HepG2 (cell line): ENCODE measurements around the gene CYP17A1. TPM values are rescaled to one million over a fixed set of nuclear protein-coding genes. Genes with fewer than 3 reads are reported as not detected.

Experiments used
- ATAC-seq: fragments of 200-7000 bp; cut with Tn5 transposase; 3 replicates; pipeline ENCODE4 v1.9.1; 2020; ENCODE audit warnings: mild to moderate bottlenecking, moderate library complexity
- BruUV-seq: library from RNA; stranded (reverse); fragments of 400-500 nt; replicated peaks from 2 replicates; lab custom pipeline; 2021; lab: Mats Ljungman, UMichigan
- CTCF ChIA-PET: fragments of 300-600 bp; formaldehyde crosslinking; extraction: SDS; loops from one replicate; lab custom pipeline; 2021; ENCODE audit warnings: low total read pairs, inconsistent platforms, low intra/inter-chr PET ratio; lab: Yijun Ruan, JAX
- POLR2A ChIA-PET: fragments of 350-600 bp; sonication (Branson Sonifier 250); formaldehyde crosslinking; loops from one replicate; lab custom pipeline; 2020; ENCODE audit warnings: antibody characterized with exemption, inconsistent platforms; lab: Yijun Ruan, JAX
- DNase-seq: peaks from one replicate; pipeline ENCODE4 v3.0.0-alpha.2; 2015; ENCODE audit warnings: low spot score
- FAIRE-seq: peaks from 3 replicates; lab custom pipeline; 2011; peaks lifted over from hg19 to GRCh38; lab: Jason Lieb, UNC
- H2AFZ ChIP-seq: one replicate; pipeline ENCODE4 v1.6.1; 2011; ENCODE audit warnings: low read length, inconsistent platforms
- H3K27ac ChIP-seq: fragments of 300-600 bp; 3 replicates; pipeline ENCODE4 v1.8.0; 2011; ENCODE audit warnings: mixed run types, mild to moderate bottlenecking, mixed read lengths, low read length, inconsistent platforms; ENCODE audit not compliant: insufficient read depth; ENCODE audit errors: extremely low read length
- H3K27me3 ChIP-seq, 2 experiments: fragments of 200-600 bp in 1 of 2; 2 replicates in 1 of 2; 3 replicates in 1 of 2; pipeline versions ENCODE4 v1.6.0 to v1.8.0; 2011; ENCODE audit warnings: low read length in 2 of 2, mild to moderate bottlenecking in 2 of 2, moderate library complexity in 2 of 2, inconsistent platforms in 1 of 2; ENCODE audit not compliant: insufficient read depth in 2 of 2, control insufficient read depth in 1 of 2
- H3K36me3 ChIP-seq, 2 experiments: fragments of 200-600 bp in 1 of 2; replicated peaks in 1 of 2; 2 replicates in 1 of 2; 3 replicates in 1 of 2; pipeline versions ENCODE4 v1.5.1 to v1.8.0; 2011; ENCODE audit warnings: low read length in 2 of 2, inconsistent platforms in 1 of 2; ENCODE audit not compliant: insufficient read depth in 2 of 2, control insufficient read depth in 1 of 2
- H3K4me1 ChIP-seq: 2 replicates; pipeline ENCODE4 v1.5.1; 2012; ENCODE audit warnings: low read length, inconsistent platforms; ENCODE audit not compliant: insufficient read depth
- H3K4me2 ChIP-seq: 2 replicates; pipeline ENCODE4 v1.6.0; 2011; ENCODE audit warnings: low read depth, low read length, inconsistent platforms
- H3K4me3 ChIP-seq, 3 experiments: fragments of 200-600 bp in 1 of 3; sonication (generic), shearing (Covaris generic) in 1 of 3; replicated peaks in 1 of 3; 2 replicates each; pipeline ENCODE4 v1.5.1; 2011 to 2016; ENCODE audit warnings: low read length in 3 of 3, inconsistent platforms in 2 of 3, low read depth in 2 of 3, mild to moderate bottlenecking in 2 of 3, control low read depth in 1 of 3, mixed read lengths in 1 of 3; ENCODE audit not compliant: insufficient read depth in 1 of 3
- H3K79me2 ChIP-seq: one replicate; pipeline ENCODE4 v1.6.1; 2011; ENCODE audit warnings: low read length, inconsistent platforms; ENCODE audit not compliant: insufficient read depth
- H3K9ac ChIP-seq: 2 replicates; pipeline ENCODE4 v1.6.0; 2011; ENCODE audit warnings: mild to moderate bottlenecking, low read depth, low read length, inconsistent platforms; ENCODE audit not compliant: insufficient read depth
- H3K9me3 ChIP-seq: 2 replicates; pipeline ENCODE4 v1.5.1; 2012; ENCODE audit warnings: mild to moderate bottlenecking, low read length
- H4K20me1 ChIP-seq: 2 replicates; pipeline ENCODE4 v1.6.0; 2011; ENCODE audit warnings: inconsistent platforms, mild to moderate bottlenecking, low read length, moderate library complexity; ENCODE audit not compliant: insufficient read depth
- BRF2 ChIP-seq: sonication (generic); formaldehyde crosslinking; IDR thresholded peaks from 2 replicates; pipeline ENCODE4 v1.8.1; 2022; ENCODE audit warnings: mild to moderate bottlenecking, missing genetic modification reagents
- CBFB ChIP-seq: sonication (generic); formaldehyde crosslinking; IDR thresholded peaks from 2 replicates; pipeline ENCODE4 v1.4.0; 2020; ENCODE audit warnings: missing genetic modification reagents
- JARID2 ChIP-seq: sonication (generic); formaldehyde crosslinking; IDR thresholded peaks from 2 replicates; pipeline ENCODE4 v1.8.1; 2023; ENCODE audit warnings: missing genetic modification reagents, inconsistent platforms; ENCODE audit not compliant: insufficient replicate concordance
- POLR2A ChIP-seq, 2 experiments: IDR thresholded peaks; 2 replicates each; pipeline ENCODE4 v1.6.1; 2011; ENCODE audit warnings: low read depth in 2 of 2, low read length in 2 of 2, mild to moderate bottlenecking in 1 of 2, moderate library complexity in 1 of 2; ENCODE audit not compliant: insufficient read depth in 1 of 2
- PRDM15 ChIP-seq: sonication (generic); formaldehyde crosslinking; IDR thresholded peaks from 2 replicates; pipeline ENCODE4 v1.4.0; 2020; ENCODE audit warnings: missing genetic modification reagents
- RARG ChIP-seq: sonication (generic); formaldehyde crosslinking; IDR thresholded peaks from 2 replicates; pipeline ENCODE4 v1.4.0; 2020; ENCODE audit warnings: low read depth, mild to moderate bottlenecking, missing genetic modification reagents
- SOX6 ChIP-seq, 2 experiments: fragments of 450-650 bp in 1 of 2; sonication (generic) in 1 of 2; formaldehyde crosslinking in 1 of 2; IDR thresholded peaks; 2 replicates each; pipeline versions ENCODE4 v1.4.0 to v1.6.1; 2017 to 2020; ENCODE audit warnings: antibody characterized with exemption in 1 of 2, mild to moderate bottlenecking in 1 of 2, missing genetic modification reagents in 1 of 2
- ZNF235 ChIP-seq: sonication (generic); formaldehyde crosslinking; IDR thresholded peaks from 2 replicates; pipeline ENCODE4 v1.8.1; 2023; ENCODE audit warnings: mild to moderate bottlenecking, missing genetic modification reagents, borderline replicate concordance
- ZNF629 ChIP-seq: sonication (generic); formaldehyde crosslinking; conservative IDR thresholded peaks from 2 replicates; pipeline ENCODE4 v1.5.0; 2020; ENCODE audit warnings: missing genetic modification reagents
- ZNF687 ChIP-seq: sonication (generic); formaldehyde crosslinking; IDR thresholded peaks from 2 replicates; pipeline ENCODE4 v1.5.1; 2020; ENCODE audit warnings: mild to moderate bottlenecking, missing genetic modification reagents, moderate library complexity
- WGBS: methylation state at CpG from one replicate; pipeline ENCODE4 v1.1.6; 2017; ENCODE audit warnings: low lambda C conversion rate; 5-methylcytosine and 5-hydroxymethylcytosine counted together
- in situ Hi-C: cut with HindIII; loops from 2 replicates; pipeline ENCODE4 v1.10.0; 2017; ENCODE audit warnings: low pct_unique_long_range_greater_than_20kb; ENCODE audit not compliant: extremely low pct_ligation_motif_present
- intact Hi-C: fragments of 100-400 bp; cut with micrococcal nuclease; formaldehyde crosslinking; loops from one replicate; pipeline ENCODE4 v1.10.0; 2022; ENCODE audit not compliant: unreplicated experiment
- polyA plus RNA-seq, 8 experiments: library from polyadenylated mRNA; depleted of rRNA in 3 of 8; stranded (reverse) in 7 of 8; unstranded in 1 of 8; fragments of >200 nt; fragmentation: Illumina TruSeq in 4 of 8; extraction: Trizol in 4 of 8; gene quantifications; 2 replicates each; pipeline versions ENCODE4 v1.2.1 to v1.2.3, GENCODE V29; 2011 to 2016; ENCODE audit warnings: low read depth in 4 of 8, missing spikeins in 1 of 8, mixed read lengths in 1 of 8; ENCODE audit not compliant: insufficient read depth in 1 of 8
- total RNA-seq, 5 experiments: library from RNA; depleted of rRNA; stranded (reverse); fragments of >200 nt; fragmentation: Illumina TruSeq; extraction: Trizol; gene quantifications; 2 replicates each; pipeline ENCODE4 v1.2.3, GENCODE V29; 2016; ENCODE audit warnings: low read depth in 1 of 5

The CYP17A1 gene
- total and polyA plus RNA-seq, 2 of the 13 experiments (the other 11 are each of a cell fraction or from before 2014, with no cell fraction given): 0.13 to 1.1 TPM

GRCh38 chr10:102791754-102792395, 45.3 kb downstream of the CYP17A1 start:
- ChIA-PET POLR2A (no interaction called here), CTCF (no interaction called here)
- Histone ChIP-seq H3K9me3 (no peaks in the 10 kb centered on the region), H4K20me1 (no peaks in the 10 kb centered on the region), H3K36me3 (no peaks in the 10 kb centered on the region), H3K4me3 (no peak overlapping the region), H3K27ac (no peak overlapping the region)
- intact Hi-C loops: no loop called here
- no peak for FAIRE-seq
- no peak for DNase-seq
- 92% methylated on average over 8 of the region's 8 CpGs for WGBS
- TF ChIP-seq ZNF629 (no peak), ZNF235 (CRISPR knock-in tag) (no peak), ZNF687 (CRISPR knock-in tag) (no peak), CBFB (CRISPR knock-in tag) (no peak), PRDM15 (CRISPR knock-in tag) (no peak), SOX6 (IDR thresholded peaks at IDR 0.05) (no peak), SOX6 (CRISPR knock-in tag; IDR thresholded peaks at IDR 0.05) (no peak), JARID2 (no peak), RARG (CRISPR knock-in tag) (no peak), BRF2 (no peak), POLR2A (IDR thresholded peaks at IDR 0.05; ENCODE audit: insufficient read depth in 1 of 2, low read depth in 2 of 2, low read length in 2 of 2) (no peak)
- TF ChIP-seq, all 625 proteins: peak for 0
- no peak for ATAC-seq
- peaks cover 23% of the 10 kb centered on the region for H3K4me1 ChIP-seq
- H3K79me2 ChIP-seq: no peaks in the 10 kb centered on the region
- H3K27me3 ChIP-seq: no peaks in the 10 kb centered on the region
- H2AFZ ChIP-seq: no peak overlapping the region
- H3K4me2 ChIP-seq: no peak overlapping the region
- in situ Hi-C loops: no loop called here
- H3K9ac ChIP-seq: no peak overlapping the region
- no TSS peak for BruUV-seq
